Measurements from ENCODE around the gene C11orf16. TPM values are rescaled to one million over a fixed set of nuclear protein-coding genes. Genes with fewer than 3 reads are reported as not detected.
"Not testable (repeated sequence)": the region's sequence is repeated elsewhere in the genome, so short reads cannot be mapped to it uniquely, and the experiment has no call there.

Gene C11orf16
- total RNA-seq, 1 donor from 2014 or later, result not detected

- ATAC-seq (no peak), DNase-seq (ENCODE audit: low spot score) (no peak)
- intact Hi-C loops (cut with DNase I), result no loop called here
Observed at GRCh38 chr11:8910649-8911026, 22.1 kb downstream of the C11orf16 start.

DNA sequence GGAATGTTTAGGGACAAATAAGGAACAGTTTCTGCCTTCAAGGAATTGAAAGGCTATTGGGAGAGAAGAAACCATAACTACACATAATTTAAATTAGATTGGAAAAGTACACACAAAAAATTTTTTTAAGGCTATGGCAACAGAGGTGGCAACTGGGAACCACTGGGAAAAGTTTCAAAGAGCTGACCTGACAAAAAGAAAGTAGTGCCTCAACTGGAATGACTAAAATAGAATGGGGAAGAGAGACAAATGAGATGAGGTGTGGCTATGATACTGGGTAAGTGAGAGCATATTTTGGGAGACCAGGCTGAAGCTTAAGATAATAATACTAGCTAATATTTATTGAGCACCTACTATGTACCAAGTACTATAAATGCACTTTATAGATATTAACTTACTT is 24.6 kb downstream of the C11orf16 start:
- DNase-seq (ENCODE audit: low spot score), result no peak
- intact Hi-C loops (cut with DNase I), result no loop called here
- ATAC-seq, result no peak

GRCh38 chr11:8907116-8907515 is 25.6 kb downstream of the C11orf16 start:
- no peak for ATAC-seq
- DNase-seq (ENCODE audit: low spot score), result no peak
- intact Hi-C loops (cut with DNase I), result no loop called here

DNA sequence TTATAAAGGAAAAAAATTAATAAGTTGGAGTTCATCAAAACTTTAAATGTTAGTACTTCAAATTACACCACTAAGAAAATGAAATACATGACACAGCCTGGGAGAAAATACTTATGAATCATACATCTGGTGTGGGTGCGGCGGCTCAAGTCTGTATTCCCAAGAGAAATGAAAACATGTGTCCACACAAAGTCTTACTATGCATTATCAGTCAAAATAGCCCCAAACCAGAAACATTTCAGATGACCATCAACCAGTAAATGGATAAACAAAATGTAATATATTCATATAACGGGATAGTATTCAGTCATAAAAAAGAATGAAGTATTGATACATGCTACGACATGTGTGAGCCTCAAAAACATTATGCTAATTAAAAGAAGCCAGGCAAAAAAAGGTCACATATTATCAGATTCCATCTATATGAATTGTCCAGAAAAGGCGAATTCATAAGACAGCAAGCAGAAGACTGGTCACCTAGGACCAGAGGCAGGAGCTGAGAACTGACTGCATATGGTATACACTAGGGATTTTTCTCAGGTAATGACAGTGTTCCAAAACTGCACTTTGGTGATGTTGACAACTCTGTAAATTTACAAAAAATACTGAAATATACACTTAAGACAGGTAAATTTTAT is 27.1 kb downstream of the C11orf16 start:
- ATAC-seq (no peak), DNase-seq (ENCODE audit: low spot score) (no peak)
- intact Hi-C loops (cut with DNase I), result no loop called here

- ATAC-seq, result no peak
- intact Hi-C loops (cut with DNase I), result no loop called here
- no peak for DNase-seq (ENCODE audit: low spot score)
Observed at GRCh38 chr11:8899119-8899753, 33.5 kb downstream of the C11orf16 start.

- intact Hi-C loops (cut with DNase I); ATAC-seq; DNase-seq (ENCODE audit: low spot score): not testable (repeated sequence)
Observed at GRCh38 chr11:8891185-8891584, 41.6 kb downstream of the C11orf16 start.

DNA sequence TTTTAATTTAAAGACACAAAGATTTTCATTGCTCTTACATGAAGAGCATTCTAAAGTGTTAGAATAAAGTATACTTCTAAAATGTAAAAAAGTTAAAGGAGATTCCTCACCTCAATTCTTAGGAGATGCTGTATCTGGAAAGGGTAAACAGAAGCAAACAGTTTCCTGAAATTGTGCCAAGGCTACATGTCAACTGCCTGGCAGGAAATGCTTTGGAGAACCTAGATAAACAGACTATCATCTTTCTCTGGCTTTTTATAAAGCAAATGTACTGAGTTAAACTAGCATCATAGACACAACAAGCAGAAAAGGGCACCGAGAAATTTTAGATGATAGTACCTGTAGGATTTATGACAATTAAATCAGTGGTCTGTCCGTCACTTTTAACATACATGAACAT is 46.4 kb downstream of the C11orf16 start:
- no peak for ATAC-seq
- intact Hi-C loops (cut with DNase I), result no loop called here
- DNase-seq (ENCODE audit: low spot score), result no peak

DNA sequence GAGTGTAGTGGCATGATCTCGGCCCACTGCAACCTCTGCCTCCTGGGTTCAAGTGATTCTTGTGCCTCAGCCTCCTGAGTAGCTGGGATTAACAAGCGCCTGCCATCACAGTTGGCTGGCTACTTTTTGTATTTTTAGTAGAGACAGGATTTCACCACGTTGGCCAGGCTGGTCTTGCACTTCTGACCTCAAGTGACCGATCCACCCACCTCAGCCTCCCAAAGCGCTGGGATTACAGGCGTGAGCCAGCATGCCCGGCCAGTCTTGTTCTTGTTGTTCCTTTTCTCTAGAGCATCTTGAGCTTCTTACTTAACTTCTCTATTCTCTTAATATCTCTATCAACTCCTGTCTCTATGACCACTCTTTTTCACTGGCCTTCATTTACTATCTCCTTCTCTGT is 51.2 kb downstream of the C11orf16 start:
- DNase-seq (ENCODE audit: low spot score); intact Hi-C loops (cut with DNase I); ATAC-seq: not testable (repeated sequence)

GRCh38 chr11:8878771-8879170 is 54.0 kb downstream of the C11orf16 start:
- DNase-seq (ENCODE audit: low spot score), result no peak
- no peak for ATAC-seq
- intact Hi-C loops (cut with DNase I), result no loop called here

DNA sequence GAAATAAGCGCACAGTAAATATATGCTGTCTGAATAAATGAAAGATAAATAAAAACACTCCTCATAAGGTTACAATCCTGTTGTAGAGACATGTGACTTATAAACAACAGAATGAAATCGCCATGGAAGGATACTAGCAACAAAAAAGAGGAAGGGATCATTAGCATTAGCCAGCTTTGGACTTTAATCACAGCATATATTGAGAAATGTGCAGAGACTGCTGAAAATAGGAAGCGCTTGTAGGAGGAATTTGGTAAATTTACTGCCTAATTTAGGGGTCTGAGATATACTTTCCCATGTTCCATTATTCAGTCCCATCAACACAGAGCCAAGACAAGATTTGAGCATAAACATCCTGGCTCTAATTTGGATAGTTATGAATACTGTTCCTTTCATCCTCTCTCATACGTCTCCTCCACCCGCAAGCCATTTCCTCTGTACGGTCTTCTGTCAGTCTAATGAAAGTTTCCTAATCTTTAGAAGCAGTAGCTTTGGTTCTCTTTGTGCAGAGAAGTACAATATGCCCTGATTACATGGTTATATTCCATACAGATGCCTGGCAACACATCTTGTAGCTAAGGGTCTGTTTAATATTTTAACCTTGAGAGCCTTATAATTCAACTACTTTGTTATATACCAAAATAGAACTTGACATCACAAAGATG is 58.9 kb downstream of the C11orf16 start:
- DNase-seq (ENCODE audit: low spot score) (no peak), ATAC-seq (no peak)
- intact Hi-C loops (cut with DNase I), result no loop called here

DNA sequence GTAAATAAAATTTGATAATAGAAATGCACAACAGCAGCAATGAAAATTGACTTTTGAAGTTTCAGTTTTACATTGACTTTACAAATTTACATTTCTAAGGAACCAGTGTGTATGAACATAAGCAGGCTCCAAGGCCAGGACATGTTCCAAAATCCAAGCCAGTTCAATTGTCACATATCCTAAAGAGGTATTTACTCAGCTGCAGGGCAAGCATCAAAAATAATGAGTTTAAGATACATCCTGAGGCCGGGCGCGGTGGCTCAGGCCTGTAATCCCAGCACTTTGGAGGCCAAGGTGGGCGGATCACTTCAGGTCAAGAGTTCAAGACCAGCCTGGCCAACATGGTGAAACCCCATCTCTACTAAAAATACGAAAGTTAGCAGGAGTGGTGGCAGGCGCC is 60.8 kb downstream of the C11orf16 start:
- intact Hi-C loops (cut with DNase I), result no loop called here
- DNase-seq (ENCODE audit: low spot score) (no peak), ATAC-seq (no peak)

DNA sequence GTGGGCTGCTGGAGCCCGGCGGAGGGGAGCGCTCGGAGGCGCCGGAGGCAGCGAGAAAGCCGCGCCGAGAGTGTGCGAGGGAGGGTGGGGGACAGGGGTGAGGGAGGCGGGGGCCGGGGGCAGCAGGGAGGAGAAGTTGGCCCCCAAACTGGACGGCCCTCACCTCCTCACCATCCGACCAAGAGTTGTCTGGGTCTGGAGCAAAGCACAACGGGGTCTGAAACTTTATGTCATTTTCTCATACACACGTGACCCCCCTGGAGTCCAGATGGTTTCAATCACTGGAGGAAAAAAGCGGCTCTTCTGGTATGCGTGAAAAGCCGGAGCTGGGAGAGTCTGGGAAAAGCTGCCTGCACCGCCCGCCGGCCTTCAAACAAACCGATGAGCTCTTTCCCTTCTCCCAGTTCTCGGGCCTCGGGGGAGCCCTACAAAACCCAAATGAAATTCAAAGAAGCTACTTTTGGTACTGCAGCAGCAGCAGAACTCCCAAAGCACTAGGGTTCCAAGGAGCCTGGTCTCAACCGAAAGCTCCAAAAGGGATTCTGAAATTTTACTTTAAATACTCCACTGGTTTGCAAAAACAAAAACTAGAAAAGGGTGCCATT is 61.5 kb downstream of the C11orf16 start:
- DNase-seq (ENCODE audit: low spot score) (peak; percentile 76), ATAC-seq (peak; percentile 94)
- intact Hi-C loops (cut with DNase I), result no loop called here

- DNase-seq (ENCODE audit: low spot score), result peak; percentile 77
- intact Hi-C loops (cut with DNase I), result no loop called here
- ATAC-seq, result peak; percentile 84
Observed at GRCh38 chr11:8870411-8871170, 62.2 kb downstream of the C11orf16 start.

Other genes starting within 250 kb of the C11orf16 start
- 14.7 TPM for gene AKIP1, start 21.8 kb downstream of the C11orf16 start, total RNA-seq
- gene ASCL3, start 10.1 kb upstream of the C11orf16 start, total RNA-seq, result not detected
- 44.0 TPM for gene TMEM9B, start 31.5 kb upstream of the C11orf16 start, total RNA-seq
- gene NRIP3, start 71.1 kb upstream of the C11orf16 start, total RNA-seq, result 0.62 TPM
- 8.8 TPM for gene SCUBE2, start 158.7 kb upstream of the C11orf16 start, total RNA-seq

Measured in sciatic nerve (tissue), 2 donors.